Measurements from ENCODE around the gene IGF2BP1. TPM values are rescaled to one million over a fixed set of nuclear protein-coding genes. Genes with fewer than 3 reads are reported as not detected.

Gene IGF2BP1
- total RNA-seq, 1 experiment from 2014 or later = 601 TPM

DNA sequence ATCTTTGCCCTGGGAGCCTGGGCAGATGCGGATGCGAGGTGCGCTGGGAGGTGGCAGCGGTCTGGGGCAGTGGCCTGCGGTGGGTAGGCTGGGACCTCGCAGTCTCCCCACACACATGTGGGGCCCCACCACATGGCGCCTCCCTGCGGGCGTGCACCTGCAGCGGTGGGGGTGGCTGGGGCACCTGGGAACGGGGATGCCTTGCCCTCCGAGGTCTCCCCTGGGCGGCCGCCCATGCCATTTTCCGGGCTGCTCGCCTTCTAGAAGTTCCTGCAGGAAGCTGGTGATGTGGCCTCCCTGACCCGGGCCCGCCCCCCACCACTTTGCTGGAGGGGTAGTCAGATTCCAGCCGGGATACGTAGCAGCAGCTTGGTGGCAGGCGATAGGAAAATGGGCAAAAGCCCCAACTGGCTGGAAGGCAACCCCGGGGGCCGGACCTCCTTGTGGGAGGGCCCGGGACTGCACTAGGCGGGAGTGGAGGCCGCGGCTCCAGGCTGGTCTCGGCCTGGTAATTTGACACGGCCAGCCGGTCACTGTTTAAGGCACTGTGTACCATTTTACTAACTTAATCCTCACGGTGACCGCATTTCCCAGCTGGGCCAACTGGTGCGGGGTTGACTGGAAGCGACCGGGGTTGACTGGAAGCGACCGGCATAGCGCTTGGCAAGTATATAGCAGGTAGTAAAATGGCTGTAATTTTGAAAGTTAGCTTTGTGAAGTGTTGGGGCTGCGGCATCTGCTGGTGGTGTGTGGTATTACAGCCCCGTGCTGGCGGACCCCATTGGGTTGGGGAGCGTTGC is 38.5 kb downstream of the IGF2BP1 start:
- Mint-ChIP-seq H3K4me1 (ENCODE audit: low read depth, unreplicated experiment) (peaks cover 35% of the 10 kb centered on the region), H3K27me3 (ENCODE audit: insufficient read depth, unreplicated experiment) (no peaks in the 10 kb centered on the region), H3K4me3 (ENCODE audit: unreplicated experiment) (no peak overlapping the region), H3K36me3 (ENCODE audit: insufficient read depth, unreplicated experiment) (peaks cover 98% of the 10 kb centered on the region), H3K27ac (ENCODE audit: unreplicated experiment) (peak overlapping the region; percentile 51), H3K9me3 (ENCODE audit: unreplicated experiment) (no peaks in the 10 kb centered on the region)
- Histone ChIP-seq H3K9me3 (no peaks in the 10 kb centered on the region), H3K4me1 (peaks cover 8% of the 10 kb centered on the region; the same call in 1 of the 2 replicates), H3K36me3 (ENCODE audit: control insufficient read depth, insufficient read depth, low read length) (peaks cover 34% of the 10 kb centered on the region), H3K27me3 (replicated peaks; ENCODE audit: control insufficient read depth, insufficient read depth, low read length) (no peaks in the 10 kb centered on the region), H3K4me3 (ENCODE audit: low read depth, low read length) (no peak overlapping the region)
- BruUV-seq (replicated peaks) = no TSS peak
- POLR2A ChIA-PET = interaction anchor here (0.7 to 1.3 kb wide), 2 partner anchors 91 to 143 kb away, joined by 3 to 9 read pairs; partner anchors contain the start of genes ATP5MC1 and SNF8
- TF ChIP-seq, protein P1, sequence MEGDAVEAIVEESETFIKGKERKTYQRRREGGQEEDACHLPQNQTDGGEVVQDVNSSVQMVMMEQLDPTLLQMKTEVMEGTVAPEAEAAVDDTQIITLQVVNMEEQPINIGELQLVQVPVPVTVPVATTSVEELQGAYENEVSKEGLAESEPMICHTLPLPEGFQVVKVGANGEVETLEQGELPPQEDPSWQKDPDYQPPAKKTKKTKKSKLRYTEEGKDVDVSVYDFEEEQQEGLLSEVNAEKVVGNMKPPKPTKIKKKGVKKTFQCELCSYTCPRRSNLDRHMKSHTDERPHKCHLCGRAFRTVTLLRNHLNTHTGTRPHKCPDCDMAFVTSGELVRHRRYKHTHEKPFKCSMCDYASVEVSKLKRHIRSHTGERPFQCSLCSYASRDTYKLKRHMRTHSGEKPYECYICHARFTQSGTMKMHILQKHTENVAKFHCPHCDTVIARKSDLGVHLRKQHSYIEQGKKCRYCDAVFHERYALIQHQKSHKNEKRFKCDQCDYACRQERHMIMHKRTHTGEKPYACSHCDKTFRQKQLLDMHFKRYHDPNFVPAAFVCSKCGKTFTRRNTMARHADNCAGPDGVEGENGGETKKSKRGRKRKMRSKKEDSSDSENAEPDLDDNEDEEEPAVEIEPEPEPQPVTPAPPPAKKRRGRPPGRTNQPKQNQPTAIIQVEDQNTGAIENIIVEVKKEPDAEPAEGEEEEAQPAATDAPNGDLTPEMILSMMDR (IDR thresholded peaks at IDR 0.05; ENCODE audit: insufficient read depth in 1 of 2, low read depth in 1 of 2, low read length in 1 of 2, severe bottlenecking in 1 of 2, unreplicated experiment in 1 of 2) = peak; percentile 84 to 98
- CTCF ChIA-PET = interaction anchor here (0.6 to 8.2 kb wide), 23 partner anchors 10 to 231 kb away, joined by 3 to 112 read pairs (median 4); partner anchors contain the start of genes ATP5MC1 and SNF8
- intact Hi-C loops (cut with micrococcal nuclease; ENCODE audit: unreplicated experiment) = loop anchor here (1.0 to 10.0 kb wide), 2 partner anchors 81 to 361 kb away; no protein-coding TSS in a partner anchor
- DNase-seq = peak; percentile 73 to 83

DNA sequence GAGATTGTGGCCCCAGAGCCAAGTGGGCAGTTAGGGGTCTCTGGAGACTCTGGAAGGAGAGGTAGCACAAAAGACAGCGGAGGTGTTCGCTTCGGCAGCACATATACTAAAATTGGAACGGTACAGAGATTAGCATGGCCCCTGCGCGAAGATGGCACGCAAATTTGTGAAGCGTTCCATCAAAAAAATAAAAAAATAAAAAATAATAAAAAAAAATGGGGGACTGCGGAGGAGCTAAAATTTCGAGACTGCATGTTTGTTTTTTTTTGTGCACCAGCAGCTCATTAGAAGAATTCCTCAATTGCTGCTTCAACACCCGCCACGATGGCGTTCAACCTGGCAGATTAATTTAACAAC is 39.1 kb downstream of the IGF2BP1 start:
- Histone ChIP-seq H3K36me3 (ENCODE audit: control insufficient read depth, insufficient read depth, low read length) (peaks cover 36% of the 10 kb centered on the region), H3K9me3 (no peaks in the 10 kb centered on the region), H3K4me3 (ENCODE audit: low read depth, low read length) (no peak overlapping the region), H3K27me3 (replicated peaks; ENCODE audit: control insufficient read depth, insufficient read depth, low read length) (no peaks in the 10 kb centered on the region), H3K4me1 (peaks cover 8% of the 10 kb centered on the region; the same call in 1 of the 2 replicates)
- no peak overlapping the region for H3K4me3 Mint-ChIP-seq (ENCODE audit: unreplicated experiment)
- peak overlapping the region; percentile 4 for H3K27ac Mint-ChIP-seq (ENCODE audit: unreplicated experiment)
- ChIA-PET POLR2A (interaction anchor here (1.3 kb wide), 1 partner anchor 92 kb away, joined by 9 read pairs; the partner anchor contains the start of gene SNF8), CTCF (interaction anchor here (0.6 to 8.2 kb wide), 19 partner anchors 9 to 232 kb away, joined by 3 to 112 read pairs (median 5); partner anchors contain the start of genes ATP5MC1 and SNF8)
- TF ChIP-seq, protein P1 (IDR thresholded peaks at IDR 0.05; ENCODE audit: insufficient read depth in 1 of 2, low read depth in 1 of 2, low read length in 1 of 2, severe bottlenecking in 1 of 2, unreplicated experiment in 1 of 2) = no peak
- peaks cover 35% of the 10 kb centered on the region for H3K4me1 Mint-ChIP-seq (ENCODE audit: low read depth, unreplicated experiment)
- no peaks in the 10 kb centered on the region for H3K27me3 Mint-ChIP-seq (ENCODE audit: insufficient read depth, unreplicated experiment)
- intact Hi-C loops (cut with micrococcal nuclease; ENCODE audit: unreplicated experiment) = loop anchor here (1.0 to 10.0 kb wide), 2 partner anchors 82 to 361 kb away; no protein-coding TSS in a partner anchor
- no peaks in the 10 kb centered on the region for H3K9me3 Mint-ChIP-seq (ENCODE audit: unreplicated experiment)
- no TSS peak for BruUV-seq (replicated peaks)
- no peak for DNase-seq
- H3K36me3 Mint-ChIP-seq (ENCODE audit: insufficient read depth, unreplicated experiment) = peaks cover 98% of the 10 kb centered on the region

DNA sequence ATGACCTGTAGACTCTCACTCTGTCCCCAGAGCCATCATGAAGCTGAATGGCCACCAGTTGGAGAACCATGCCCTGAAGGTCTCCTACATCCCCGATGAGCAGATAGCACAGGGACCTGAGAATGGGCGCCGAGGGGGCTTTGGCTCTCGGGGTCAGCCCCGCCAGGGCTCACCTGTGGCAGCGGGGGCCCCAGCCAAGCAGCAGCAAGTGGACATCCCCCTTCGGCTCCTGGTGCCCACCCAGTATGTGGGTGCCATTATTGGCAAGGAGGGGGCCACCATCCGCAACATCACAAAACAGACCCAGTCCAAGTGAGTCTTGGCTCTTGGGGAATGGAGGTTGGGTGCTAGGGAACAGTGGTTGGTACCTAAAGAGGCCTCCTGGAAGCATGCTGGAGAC is 41.0 kb downstream of the IGF2BP1 start:
- TF ChIP-seq, protein P1 (IDR thresholded peaks at IDR 0.05; ENCODE audit: insufficient read depth in 1 of 2, low read depth in 1 of 2, low read length in 1 of 2, severe bottlenecking in 1 of 2, unreplicated experiment in 1 of 2) = no peak
- intact Hi-C loops (cut with micrococcal nuclease; ENCODE audit: unreplicated experiment) = loop anchor here (10.0 kb wide), 1 partner anchor 363 kb away; no protein-coding TSS in a partner anchor
- Mint-ChIP-seq H3K36me3 (ENCODE audit: insufficient read depth, unreplicated experiment) (peaks cover 100% of the 10 kb centered on the region), H3K9me3 (ENCODE audit: unreplicated experiment) (no peaks in the 10 kb centered on the region), H3K27ac (ENCODE audit: unreplicated experiment) (no peak overlapping the region), H3K4me3 (ENCODE audit: unreplicated experiment) (no peak overlapping the region), H3K27me3 (ENCODE audit: insufficient read depth, unreplicated experiment) (no peaks in the 10 kb centered on the region), H3K4me1 (ENCODE audit: low read depth, unreplicated experiment) (peaks cover 19% of the 10 kb centered on the region)
- ChIA-PET CTCF (interaction anchor here (0.9 kb wide), 1 partner anchor 22 kb away, joined by 3 read pairs; no protein-coding TSS in a partner anchor), POLR2A (no interaction called here)
- Histone ChIP-seq H3K4me3 (ENCODE audit: low read depth, low read length) (no peak overlapping the region), H3K9me3 (no peaks in the 10 kb centered on the region), H3K36me3 (ENCODE audit: control insufficient read depth, insufficient read depth, low read length) (peaks cover 48% of the 10 kb centered on the region), H3K27me3 (replicated peaks; ENCODE audit: control insufficient read depth, insufficient read depth, low read length) (no peaks in the 10 kb centered on the region), H3K4me1 (no peaks in the 10 kb centered on the region)
- BruUV-seq (replicated peaks) = no TSS peak
- DNase-seq = no peak

Measured in Caco-2 (cell line).